Thyroid gland (tissue), 4 donors: ENCODE data around the gene GAS6.

ENCODE experiments used
- POLR2A ChIP-seq, 2 donors: fragments of 450-650 bp; IDR thresholded peaks; one replicate each; pipeline ENCODE4 v1.6.1; 2017; ENCODE audit warnings: antibody characterized with exemption in 2 of 2, mild to moderate bottlenecking in 2 of 2, moderate library complexity in 1 of 2
- TF ChIP-seq, protein P1 (sequence below), 6 experiments: fragments of 200-600 bp in 3 of 6; fragments of 450-650 bp in 3 of 6; sonication (generic) in 3 of 6; IDR thresholded peaks; one replicate each; pipeline ENCODE4 v1.5.1; 2016 to 2019; ENCODE audit warnings: antibody characterized with exemption in 6 of 6, mild to moderate bottlenecking in 2 of 6, inconsistent platforms in 1 of 6, moderate library complexity in 1 of 6

DNA sequence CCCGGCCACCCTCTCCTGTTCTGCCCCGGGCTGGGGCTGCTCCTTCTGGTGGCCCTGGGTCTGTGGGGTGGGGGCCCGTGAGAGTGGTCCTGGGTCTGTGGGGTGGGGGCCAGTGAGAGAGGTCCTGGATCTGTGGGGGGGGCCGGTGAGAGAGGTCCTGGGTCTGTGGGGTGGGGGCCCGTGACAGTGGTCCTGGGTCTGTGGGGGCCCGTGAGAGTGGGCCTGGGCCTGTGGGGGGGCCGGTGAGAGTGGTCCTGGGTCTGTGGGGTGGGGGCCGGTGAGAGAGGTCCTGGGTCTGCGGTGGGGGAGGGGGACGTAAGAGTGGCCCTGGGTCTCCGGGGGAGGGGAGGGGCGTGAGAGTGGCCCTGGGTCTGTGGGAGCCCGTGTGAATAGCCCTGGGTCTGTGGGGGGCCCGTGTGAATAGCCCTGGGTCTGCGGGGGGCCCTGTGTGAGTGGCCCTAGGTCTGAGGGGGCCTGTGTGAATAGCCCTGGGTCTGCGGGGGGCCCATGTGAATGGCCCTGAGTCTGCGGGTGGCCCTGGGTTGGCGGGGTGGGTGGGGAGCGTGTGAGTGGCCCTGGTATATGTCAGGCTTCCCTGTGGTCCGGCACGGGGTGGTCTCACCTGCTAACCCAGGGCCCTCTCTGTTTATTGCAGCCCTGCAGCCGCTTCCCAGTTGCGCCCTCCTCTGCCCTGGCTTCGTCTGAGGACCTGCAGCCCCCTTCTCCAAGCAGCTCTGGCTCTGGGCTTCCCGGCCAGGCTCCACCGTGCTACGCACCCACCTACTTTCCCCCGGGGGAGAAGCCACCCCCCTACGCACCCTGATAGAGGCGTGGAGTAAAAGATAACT lies 52.6 kb downstream of the GAS6 start:
- TF ChIP-seq, protein P1, sequence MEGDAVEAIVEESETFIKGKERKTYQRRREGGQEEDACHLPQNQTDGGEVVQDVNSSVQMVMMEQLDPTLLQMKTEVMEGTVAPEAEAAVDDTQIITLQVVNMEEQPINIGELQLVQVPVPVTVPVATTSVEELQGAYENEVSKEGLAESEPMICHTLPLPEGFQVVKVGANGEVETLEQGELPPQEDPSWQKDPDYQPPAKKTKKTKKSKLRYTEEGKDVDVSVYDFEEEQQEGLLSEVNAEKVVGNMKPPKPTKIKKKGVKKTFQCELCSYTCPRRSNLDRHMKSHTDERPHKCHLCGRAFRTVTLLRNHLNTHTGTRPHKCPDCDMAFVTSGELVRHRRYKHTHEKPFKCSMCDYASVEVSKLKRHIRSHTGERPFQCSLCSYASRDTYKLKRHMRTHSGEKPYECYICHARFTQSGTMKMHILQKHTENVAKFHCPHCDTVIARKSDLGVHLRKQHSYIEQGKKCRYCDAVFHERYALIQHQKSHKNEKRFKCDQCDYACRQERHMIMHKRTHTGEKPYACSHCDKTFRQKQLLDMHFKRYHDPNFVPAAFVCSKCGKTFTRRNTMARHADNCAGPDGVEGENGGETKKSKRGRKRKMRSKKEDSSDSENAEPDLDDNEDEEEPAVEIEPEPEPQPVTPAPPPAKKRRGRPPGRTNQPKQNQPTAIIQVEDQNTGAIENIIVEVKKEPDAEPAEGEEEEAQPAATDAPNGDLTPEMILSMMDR (IDR thresholded peaks at IDR 0.05): no peak
- TF ChIP-seq POLR2A (IDR thresholded peaks at IDR 0.05): no peak
